BLaER1 (cell line): ENCODE results near the gene CAMSAP3.
A peak's percentile ranks its signal among the peaks of the same experiment; 100 is the strongest.

Experiments used
- H3K27ac ChIP-seq: shearing (Covaris generic); formaldehyde crosslinking; 2 replicates; pipeline ENCODE4 v1.8.1; 2022
- H3K27me3 ChIP-seq: shearing (Covaris generic); formaldehyde crosslinking; 2 replicates; pipeline ENCODE4 v1.8.1; 2022
- H3K36me3 ChIP-seq: shearing (Covaris generic); formaldehyde crosslinking; 2 replicates; pipeline ENCODE4 v1.8.1; 2022
- H3K4me1 ChIP-seq: shearing (Covaris generic); formaldehyde crosslinking; 2 replicates; pipeline ENCODE4 v1.8.1; 2022
- H3K4me2 ChIP-seq: shearing (Covaris generic); formaldehyde crosslinking; 2 replicates; pipeline ENCODE4 v1.8.1; 2022
- H3K4me3 ChIP-seq: shearing (Covaris generic); formaldehyde crosslinking; 2 replicates; pipeline ENCODE4 v1.8.1; 2022
- H3K9ac ChIP-seq: shearing (Covaris generic); formaldehyde crosslinking; 2 replicates; pipeline ENCODE4 v1.8.1; 2022
- H3K9me3 ChIP-seq: shearing (Covaris generic); formaldehyde crosslinking; 2 replicates; pipeline ENCODE4 v1.8.1; 2022
- H4K20me1 ChIP-seq: shearing (Covaris generic); formaldehyde crosslinking; 2 replicates; pipeline ENCODE4 v1.8.1; 2022
- Cebpa-rat ChIP-seq: shearing (Covaris generic); IDR thresholded peaks from 2 replicates; pipeline ENCODE4 v1.8.1; 2022

The CAMSAP3 gene, protein sequence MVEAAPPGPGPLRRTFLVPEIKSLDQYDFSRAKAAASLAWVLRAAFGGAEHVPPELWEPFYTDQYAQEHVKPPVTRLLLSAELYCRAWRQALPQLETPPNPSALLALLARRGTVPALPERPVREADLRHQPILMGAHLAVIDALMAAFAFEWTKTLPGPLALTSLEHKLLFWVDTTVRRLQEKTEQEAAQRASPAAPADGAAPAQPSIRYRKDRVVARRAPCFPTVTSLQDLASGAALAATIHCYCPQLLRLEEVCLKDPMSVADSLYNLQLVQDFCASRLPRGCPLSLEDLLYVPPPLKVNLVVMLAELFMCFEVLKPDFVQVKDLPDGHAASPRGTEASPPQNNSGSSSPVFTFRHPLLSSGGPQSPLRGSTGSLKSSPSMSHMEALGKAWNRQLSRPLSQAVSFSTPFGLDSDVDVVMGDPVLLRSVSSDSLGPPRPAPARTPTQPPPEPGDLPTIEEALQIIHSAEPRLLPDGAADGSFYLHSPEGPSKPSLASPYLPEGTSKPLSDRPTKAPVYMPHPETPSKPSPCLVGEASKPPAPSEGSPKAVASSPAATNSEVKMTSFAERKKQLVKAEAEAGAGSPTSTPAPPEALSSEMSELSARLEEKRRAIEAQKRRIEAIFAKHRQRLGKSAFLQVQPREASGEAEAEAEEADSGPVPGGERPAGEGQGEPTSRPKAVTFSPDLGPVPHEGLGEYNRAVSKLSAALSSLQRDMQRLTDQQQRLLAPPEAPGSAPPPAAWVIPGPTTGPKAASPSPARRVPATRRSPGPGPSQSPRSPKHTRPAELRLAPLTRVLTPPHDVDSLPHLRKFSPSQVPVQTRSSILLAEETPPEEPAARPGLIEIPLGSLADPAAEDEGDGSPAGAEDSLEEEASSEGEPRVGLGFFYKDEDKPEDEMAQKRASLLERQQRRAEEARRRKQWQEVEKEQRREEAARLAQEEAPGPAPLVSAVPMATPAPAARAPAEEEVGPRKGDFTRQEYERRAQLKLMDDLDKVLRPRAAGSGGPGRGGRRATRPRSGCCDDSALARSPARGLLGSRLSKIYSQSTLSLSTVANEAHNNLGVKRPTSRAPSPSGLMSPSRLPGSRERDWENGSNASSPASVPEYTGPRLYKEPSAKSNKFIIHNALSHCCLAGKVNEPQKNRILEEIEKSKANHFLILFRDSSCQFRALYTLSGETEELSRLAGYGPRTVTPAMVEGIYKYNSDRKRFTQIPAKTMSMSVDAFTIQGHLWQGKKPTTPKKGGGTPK

DNA sequence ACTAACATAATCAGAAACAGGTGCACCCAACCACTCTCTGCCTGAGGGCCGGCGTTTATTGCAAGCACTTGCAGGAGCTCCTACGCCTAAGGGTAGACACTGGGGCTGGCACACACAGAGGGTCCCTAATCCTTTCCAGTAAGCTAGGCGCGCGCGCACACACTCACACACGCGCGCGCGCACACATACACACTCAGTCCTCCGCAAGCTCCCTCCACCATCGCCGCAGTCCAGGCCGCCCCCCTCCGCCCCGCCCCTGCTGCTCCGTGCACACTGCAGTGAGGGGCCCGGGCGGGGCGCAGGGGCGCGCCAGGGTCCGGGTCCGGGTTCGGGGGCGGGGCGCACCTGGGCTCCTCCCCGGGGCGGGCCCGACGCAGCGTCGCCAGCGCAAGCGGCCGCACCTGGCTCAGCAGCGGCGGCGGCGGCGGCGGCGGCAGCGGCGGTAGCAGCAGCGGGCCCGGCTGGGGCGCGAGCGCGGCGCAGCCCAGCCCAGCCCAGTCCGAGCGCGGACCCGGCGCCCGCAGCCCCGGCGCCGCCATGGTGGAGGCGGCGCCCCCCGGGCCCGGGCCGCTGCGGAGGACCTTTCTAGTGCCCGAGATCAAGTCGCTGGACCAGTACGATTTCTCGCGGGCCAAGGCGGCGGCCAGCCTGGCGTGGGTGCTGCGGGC lies at the start of gene CAMSAP3:
Gene CAMSAP3 (plus strand): TSS at position 398 of the 668 bp plus-strand sequence. CDS start 140 bp downstream, at position 538.
- H3K4me3 ChIP-seq, result peak within 1 kb of the TSS; percentile 72
- H4K20me1 ChIP-seq, result peaks cover 26% of the 10 kb centered on the region
- TF ChIP-seq Cebpa-rat, result no peak
- no peak within 1 kb of the TSS for H3K27ac ChIP-seq
- H3K9me3 ChIP-seq, result no peaks in the 10 kb centered on the region
- peaks cover 7% of the 10 kb centered on the region for H3K4me1 ChIP-seq
- H3K27me3 ChIP-seq, result peaks cover 49% of the 10 kb centered on the region
- H3K36me3 ChIP-seq, result no peaks in the 10 kb centered on the region
- H3K4me2 ChIP-seq, result peak within 1 kb of the TSS; percentile 79
- 0 out of 2 replicates have a peak within 1 kb of the TSS, but pooled peaks have one; percentile 50 for H3K9ac ChIP-seq

DNA sequence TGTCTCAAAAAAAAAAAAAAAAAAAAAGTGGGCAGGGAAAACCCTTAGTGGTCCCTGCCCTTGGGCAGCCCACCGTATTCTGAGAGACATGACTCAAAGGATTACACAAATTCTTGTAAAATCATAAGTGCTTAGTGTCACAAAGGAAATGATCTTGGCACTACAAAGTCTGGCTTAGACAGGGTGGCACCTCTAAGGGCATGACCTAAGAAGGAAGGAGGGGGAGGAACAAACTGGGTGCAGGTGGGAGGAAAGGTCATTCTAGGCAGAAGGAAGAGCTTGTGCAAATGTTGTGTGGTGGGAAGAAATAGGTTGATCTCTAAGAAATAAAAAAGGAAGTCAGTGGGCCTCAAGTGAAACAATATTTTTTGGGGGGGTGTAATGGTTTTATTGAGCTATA lies 49.8 kb upstream of the CAMSAP3 start:
- no peak overlapping the region for H3K4me3 ChIP-seq

DNA sequence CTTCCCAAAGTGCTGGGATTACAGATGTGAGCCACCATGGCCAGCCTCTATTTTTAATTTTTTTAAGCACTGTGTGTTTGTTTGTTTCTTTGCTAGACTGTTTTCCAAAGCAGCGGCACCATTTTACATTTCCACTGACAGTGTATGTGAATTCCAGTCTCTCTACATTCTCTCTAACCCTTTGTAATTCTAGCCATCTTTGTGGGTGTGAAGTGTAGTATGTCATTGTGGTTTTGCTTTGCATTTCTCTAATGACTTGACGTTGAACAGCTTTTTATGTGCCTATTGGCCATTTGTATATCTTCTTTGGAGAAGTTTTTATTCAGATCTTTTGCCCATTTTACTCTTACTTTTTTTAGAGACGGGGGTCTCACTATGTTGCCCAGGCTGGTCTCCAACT lies 48.5 kb upstream of the CAMSAP3 start:
- no peak overlapping the region for H3K27ac ChIP-seq
- H3K9ac ChIP-seq, result no peak overlapping the region
- no peaks in the 10 kb centered on the region for H3K9me3 ChIP-seq
- H3K4me3 ChIP-seq, result no peak overlapping the region
- TF ChIP-seq Cebpa-rat, result no peak
- H3K36me3 ChIP-seq, result peaks cover 45% of the 10 kb centered on the region
- no peak overlapping the region for H3K4me2 ChIP-seq
- H3K27me3 ChIP-seq, result no peaks in the 10 kb centered on the region
- no peaks in the 10 kb centered on the region for H4K20me1 ChIP-seq
- peaks cover 19% of the 10 kb centered on the region for H3K4me1 ChIP-seq

More for the DNA sequence above, 49.8 kb upstream of the CAMSAP3 start:
- Histone ChIP-seq H3K9ac (no peak overlapping the region), H3K36me3 (peaks cover 44% of the 10 kb centered on the region), H3K9me3 (no peaks in the 10 kb centered on the region), H3K4me2 (no peak overlapping the region), H3K27me3 (no peaks in the 10 kb centered on the region), H4K20me1 (no peaks in the 10 kb centered on the region), H3K27ac (no peak overlapping the region), H3K4me1 (peaks cover 30% of the 10 kb centered on the region)
- TF ChIP-seq Cebpa-rat, result no peak

DNA sequence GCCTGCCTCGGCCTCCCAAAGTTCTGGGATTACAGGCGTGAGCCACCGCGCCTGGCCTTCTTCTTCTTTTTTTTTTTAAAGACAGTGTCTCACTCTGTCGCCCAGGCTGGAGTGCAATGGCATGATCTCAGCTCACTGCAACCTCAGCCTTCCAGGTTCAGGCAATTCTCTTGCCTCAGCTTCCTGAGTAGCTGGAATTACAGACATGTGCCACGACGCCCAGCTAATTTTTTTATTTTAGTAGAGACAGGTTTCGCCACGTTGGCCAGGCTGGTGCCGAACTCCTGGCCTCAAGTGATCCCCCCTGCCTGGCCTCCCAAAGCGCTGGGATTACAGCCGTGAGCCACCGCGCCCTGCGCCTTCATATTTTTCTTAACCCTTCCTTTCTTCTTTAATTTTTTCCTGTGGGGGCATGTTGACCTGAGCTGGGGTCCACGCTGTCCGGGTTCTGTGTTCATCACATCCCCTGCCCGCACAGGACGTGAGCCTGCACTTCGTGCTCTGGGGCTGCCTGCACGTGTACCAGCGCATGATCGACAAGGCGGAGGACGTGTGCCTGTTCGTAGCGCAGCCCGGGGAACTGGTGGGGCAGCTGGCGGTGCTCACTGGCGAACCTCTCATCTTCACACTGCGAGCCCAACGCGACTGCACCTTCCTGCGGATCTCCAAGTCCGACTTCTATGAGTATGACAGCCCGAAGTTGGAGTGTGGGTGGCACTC lies 46.1 kb upstream of the CAMSAP3 start:
- Histone ChIP-seq H3K9ac (no peak overlapping the region), H3K27ac (no peak overlapping the region), H3K4me2 (no peak overlapping the region), H3K4me3 (no peak overlapping the region), H4K20me1 (no peaks in the 10 kb centered on the region), H3K9me3 (no peaks in the 10 kb centered on the region), H3K4me1 (peaks cover 14% of the 10 kb centered on the region), H3K27me3 (no peaks in the 10 kb centered on the region), H3K36me3 (peaks cover 42% of the 10 kb centered on the region)
- TF ChIP-seq Cebpa-rat, result no peak

DNA sequence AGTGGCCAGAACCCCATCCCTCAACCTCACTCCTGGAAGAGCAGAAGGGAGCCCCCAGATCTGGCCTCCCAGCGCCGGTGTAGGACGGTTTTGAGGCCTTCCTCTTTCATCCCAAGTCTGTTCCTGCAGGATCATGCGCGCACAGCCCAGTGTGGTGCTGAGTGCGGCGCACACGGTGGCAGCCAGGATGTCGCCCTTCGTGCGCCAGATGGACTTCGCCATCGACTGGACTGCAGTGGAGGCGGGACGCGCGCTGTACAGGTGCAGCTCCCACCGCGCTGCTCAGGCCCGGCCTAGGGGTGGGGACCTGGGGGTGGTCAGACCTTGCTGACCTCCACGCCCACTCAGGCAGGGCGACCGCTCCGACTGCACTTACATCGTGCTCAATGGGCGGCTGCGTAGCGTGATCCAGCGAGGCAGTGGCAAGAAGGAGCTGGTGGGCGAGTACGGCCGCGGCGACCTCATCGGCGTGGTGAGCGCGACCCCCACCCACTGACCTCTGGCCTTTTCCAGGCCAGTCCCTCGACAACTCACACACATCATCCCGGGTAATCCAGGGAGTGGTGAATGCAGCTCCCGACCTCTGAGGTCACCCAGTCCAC lies 45.4 kb upstream of the CAMSAP3 start:
- peaks cover 48% of the 10 kb centered on the region for H3K36me3 ChIP-seq
- no peaks in the 10 kb centered on the region for H3K27me3 ChIP-seq
- no peak overlapping the region for H3K27ac ChIP-seq
- H3K4me1 ChIP-seq, result peaks cover 8% of the 10 kb centered on the region
- no peak overlapping the region for H3K4me3 ChIP-seq
- H3K4me2 ChIP-seq, result no peak overlapping the region
- H4K20me1 ChIP-seq, result no peaks in the 10 kb centered on the region
- H3K9me3 ChIP-seq, result peaks cover 5% of the 10 kb centered on the region; the same call in 1 of the 2 replicates
- TF ChIP-seq Cebpa-rat, result no peak
- no peak overlapping the region for H3K9ac ChIP-seq

DNA sequence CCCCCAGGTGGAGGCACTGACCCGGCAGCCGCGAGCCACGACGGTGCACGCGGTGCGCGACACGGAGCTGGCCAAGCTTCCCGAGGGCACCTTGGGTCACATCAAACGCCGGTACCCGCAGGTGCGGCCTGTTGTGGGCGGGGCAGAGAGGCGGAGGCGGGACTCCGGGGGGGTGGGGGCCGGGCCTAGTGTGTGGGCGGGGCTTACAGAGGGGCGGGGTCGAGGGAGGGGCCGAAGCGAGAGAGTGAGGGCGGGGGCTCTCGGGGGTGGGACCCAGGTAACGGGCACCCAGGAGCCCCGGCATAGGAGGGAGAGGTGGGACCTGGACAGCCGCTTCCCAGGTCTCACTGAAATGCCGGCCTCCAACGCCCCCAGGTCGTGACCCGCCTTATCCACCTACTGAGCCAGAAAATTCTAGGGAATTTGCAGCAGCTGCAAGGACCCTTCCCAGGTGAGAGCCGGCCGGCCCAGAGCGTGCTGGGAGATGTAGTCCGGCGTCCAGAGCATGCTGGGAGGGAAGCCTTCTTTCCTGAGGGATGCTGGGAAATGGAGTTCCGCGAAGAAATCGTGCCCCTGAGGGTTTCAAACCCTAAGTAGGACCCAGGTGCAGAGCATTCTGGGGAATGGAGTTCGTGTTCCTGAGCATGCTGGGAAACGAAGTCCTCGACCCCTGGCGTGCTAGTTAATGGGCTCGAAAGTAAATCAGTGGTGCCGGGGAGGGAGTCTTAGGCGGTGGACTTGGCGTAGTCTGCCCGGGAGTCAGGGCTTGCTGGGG lies 44.5 kb upstream of the CAMSAP3 start:
- no peak for TF ChIP-seq Cebpa-rat
- Histone ChIP-seq H3K9me3 (peaks cover 5% of the 10 kb centered on the region; the same call in 1 of the 2 replicates), H3K27me3 (no peaks in the 10 kb centered on the region), H3K27ac (no peak overlapping the region), H3K4me1 (no peaks in the 10 kb centered on the region), H3K9ac (no peak overlapping the region), H3K4me2 (no peak overlapping the region), H3K36me3 (peaks cover 54% of the 10 kb centered on the region), H3K4me3 (no peak overlapping the region), H4K20me1 (no peaks in the 10 kb centered on the region)

DNA sequence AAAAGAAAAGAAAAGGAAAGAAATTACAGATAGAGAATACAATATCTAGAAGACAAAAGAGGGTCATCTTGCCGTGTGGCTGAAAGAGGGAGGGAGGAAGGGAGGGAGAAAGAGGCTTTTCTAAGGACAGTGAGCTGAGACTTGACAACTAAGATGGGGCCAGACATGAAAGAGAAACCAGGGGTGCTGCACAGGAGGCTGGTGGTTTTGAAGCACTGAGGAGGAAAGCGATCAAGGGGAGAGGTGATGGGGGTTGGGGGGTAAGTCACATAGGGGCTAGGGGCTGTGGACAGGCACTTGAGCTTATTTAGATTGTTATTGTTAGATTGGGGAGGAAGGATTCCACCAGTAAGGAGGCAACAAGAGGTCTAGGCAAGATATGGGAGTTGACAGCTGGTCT lies 42.9 kb upstream of the CAMSAP3 start:
- Histone ChIP-seq H3K9ac (no peak overlapping the region), H3K4me3 (no peak overlapping the region), H3K27ac (no peak overlapping the region), H4K20me1 (no peaks in the 10 kb centered on the region), H3K9me3 (peaks cover 5% of the 10 kb centered on the region; the same call in 1 of the 2 replicates), H3K27me3 (no peaks in the 10 kb centered on the region), H3K36me3 (peaks cover 66% of the 10 kb centered on the region), H3K4me1 (no peaks in the 10 kb centered on the region), H3K4me2 (no peak overlapping the region)
- no peak for TF ChIP-seq Cebpa-rat

DNA sequence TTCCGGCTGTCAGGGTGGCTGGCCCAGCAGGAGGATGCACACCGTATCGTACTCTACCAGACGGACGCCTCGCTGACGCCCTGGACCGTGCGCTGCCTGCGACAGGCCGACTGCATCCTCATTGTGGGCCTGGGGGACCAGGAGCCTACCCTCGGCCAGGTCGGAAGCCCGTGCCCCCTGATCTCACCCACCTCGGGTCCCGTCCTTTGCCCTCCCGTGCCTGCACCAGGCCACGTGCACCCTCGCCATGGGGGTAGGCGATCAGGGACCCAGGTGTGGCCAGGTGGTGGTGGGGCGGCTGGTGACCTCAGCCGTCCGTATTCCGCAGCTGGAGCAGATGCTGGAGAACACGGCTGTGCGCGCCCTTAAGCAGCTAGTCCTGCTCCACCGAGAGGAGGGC lies 41.1 kb upstream of the CAMSAP3 start:
- TF ChIP-seq Cebpa-rat, result no peak
- Histone ChIP-seq H3K9me3 (peaks cover 5% of the 10 kb centered on the region; the same call in 1 of the 2 replicates), H4K20me1 (no peaks in the 10 kb centered on the region), H3K9ac (no peak overlapping the region), H3K27ac (no peak overlapping the region), H3K4me2 (no peak overlapping the region), H3K4me1 (no peaks in the 10 kb centered on the region), H3K27me3 (no peaks in the 10 kb centered on the region), H3K4me3 (no peak overlapping the region), H3K36me3 (peaks cover 82% of the 10 kb centered on the region)
